C4-2B (cell line): Measurements from ENCODE around the gene TTC28.

Experiments used
- CTCF ChIP-seq: fragments of 450-650 bp; conservative IDR thresholded peaks from 2 replicates; pipeline ENCODE4 v1.5.1; 2017; ENCODE audit warnings: mild to moderate bottlenecking
- ZFX ChIP-seq: fragments of 450-650 bp; IDR thresholded peaks from 2 replicates; pipeline ENCODE4 v1.6.1; 2017

- TF ChIP-seq CTCF (no peak), ZFX (no peak)
Measured at GRCh38 chr22:28316014-28316413, 363.6 kb downstream of the TTC28 start.
